ENCODE measurements around the gene AGTRAP. TPM values are rescaled to one million over a fixed set of nuclear protein-coding genes. Genes with fewer than 3 reads are reported as not detected.

The AGTRAP gene
- total RNA-seq, 2 donors from 2014 or later: 44.1 to 44.2 TPM

DNA sequence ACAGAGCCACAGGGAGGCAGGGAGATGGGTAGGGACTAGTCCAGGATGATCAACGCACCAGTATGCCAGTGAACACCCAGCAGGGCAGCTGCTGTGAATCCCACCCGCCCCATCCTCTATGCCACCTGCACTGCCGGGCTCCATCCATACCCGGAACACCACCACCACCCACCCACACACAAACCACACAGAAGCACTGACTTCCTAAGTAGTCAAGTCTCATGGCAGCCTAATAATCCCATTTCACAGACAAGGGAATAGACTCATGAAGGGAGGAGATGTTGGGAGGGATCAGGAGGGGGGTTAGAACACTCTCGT lies 38.1 kb upstream of the AGTRAP start:
- Histone ChIP-seq H3K27me3 (replicated peaks; ENCODE audit: insufficient read depth) (no peaks in the 10 kb centered on the region), H3K4me3 (no peak overlapping the region), H3K9me3 (no peaks in the 10 kb centered on the region), H3K36me3 (no peaks in the 10 kb centered on the region), H3K27ac (no peak overlapping the region), H3K4me1 (ENCODE audit: control insufficient read depth in 1 of 2, low read depth in 2 of 2) (peaks cover 11 to 25% of the 10 kb centered on the region in 2 donors)
- no peak for ATAC-seq (ENCODE audit: insufficient number of reproducible peaks, low FRiP score, low read depth)
- no peak for DNase-seq (ENCODE audit: low spot score)
- TF ChIP-seq, protein P1, sequence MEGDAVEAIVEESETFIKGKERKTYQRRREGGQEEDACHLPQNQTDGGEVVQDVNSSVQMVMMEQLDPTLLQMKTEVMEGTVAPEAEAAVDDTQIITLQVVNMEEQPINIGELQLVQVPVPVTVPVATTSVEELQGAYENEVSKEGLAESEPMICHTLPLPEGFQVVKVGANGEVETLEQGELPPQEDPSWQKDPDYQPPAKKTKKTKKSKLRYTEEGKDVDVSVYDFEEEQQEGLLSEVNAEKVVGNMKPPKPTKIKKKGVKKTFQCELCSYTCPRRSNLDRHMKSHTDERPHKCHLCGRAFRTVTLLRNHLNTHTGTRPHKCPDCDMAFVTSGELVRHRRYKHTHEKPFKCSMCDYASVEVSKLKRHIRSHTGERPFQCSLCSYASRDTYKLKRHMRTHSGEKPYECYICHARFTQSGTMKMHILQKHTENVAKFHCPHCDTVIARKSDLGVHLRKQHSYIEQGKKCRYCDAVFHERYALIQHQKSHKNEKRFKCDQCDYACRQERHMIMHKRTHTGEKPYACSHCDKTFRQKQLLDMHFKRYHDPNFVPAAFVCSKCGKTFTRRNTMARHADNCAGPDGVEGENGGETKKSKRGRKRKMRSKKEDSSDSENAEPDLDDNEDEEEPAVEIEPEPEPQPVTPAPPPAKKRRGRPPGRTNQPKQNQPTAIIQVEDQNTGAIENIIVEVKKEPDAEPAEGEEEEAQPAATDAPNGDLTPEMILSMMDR (IDR thresholded peaks at IDR 0.05): no peak

DNA sequence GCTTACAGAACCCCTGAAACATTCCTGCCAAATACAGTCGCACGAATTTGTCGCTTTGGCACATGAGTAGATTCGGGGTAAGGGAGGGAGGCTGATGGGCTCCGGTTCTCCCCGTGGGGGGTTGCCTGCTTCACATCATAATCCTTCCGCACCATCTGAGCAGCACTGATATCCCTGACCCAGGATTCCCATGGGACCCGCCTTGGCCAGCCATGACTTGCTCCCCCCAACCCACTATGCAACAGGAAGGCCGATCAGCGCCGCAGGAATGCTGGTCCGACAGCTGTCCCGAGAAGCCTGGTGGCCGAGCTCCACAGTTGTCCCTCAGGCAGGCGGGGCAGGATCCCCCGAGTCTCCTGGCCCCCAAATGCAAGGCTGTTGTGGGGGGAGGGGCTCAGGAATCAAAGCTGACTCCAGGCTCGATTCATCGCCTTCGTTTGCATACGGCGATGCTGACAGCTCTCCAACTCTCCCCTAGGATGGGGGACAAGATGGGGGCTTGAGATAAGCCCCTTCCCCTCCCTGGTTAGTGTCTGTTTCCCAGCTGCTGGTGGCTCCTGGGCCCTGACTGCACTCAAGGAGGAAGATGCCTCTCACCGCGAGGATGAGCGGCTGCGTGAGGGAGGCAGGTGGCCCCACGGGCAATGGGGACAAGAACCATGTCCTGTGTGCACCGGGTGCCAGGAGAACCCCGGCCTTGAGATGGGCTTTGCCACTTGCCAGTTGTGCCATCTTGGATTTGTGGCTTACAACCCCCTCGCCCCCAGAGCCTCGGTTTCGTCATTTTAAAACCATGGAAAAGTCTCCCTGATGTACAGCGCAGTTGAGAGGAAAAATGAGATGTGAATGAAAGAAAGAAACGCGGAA lies 35.1 kb upstream of the AGTRAP start:
- Histone ChIP-seq H3K36me3 (no peaks in the 10 kb centered on the region), H3K27ac (no peak overlapping the region), H3K27me3 (replicated peaks; ENCODE audit: insufficient read depth) (no peaks in the 10 kb centered on the region), H3K4me3 (peak overlapping the region; percentile 31), H3K4me1 (ENCODE audit: control insufficient read depth in 1 of 2, low read depth in 2 of 2) (peaks cover 5 to 13% of the 10 kb centered on the region in 2 donors), H3K9me3 (no peaks in the 10 kb centered on the region)
- DNase-seq (ENCODE audit: low spot score) (no peak), ATAC-seq (ENCODE audit: insufficient number of reproducible peaks, low FRiP score, low read depth) (no peak)
- TF ChIP-seq, protein P1 (IDR thresholded peaks at IDR 0.05): no peak

DNA sequence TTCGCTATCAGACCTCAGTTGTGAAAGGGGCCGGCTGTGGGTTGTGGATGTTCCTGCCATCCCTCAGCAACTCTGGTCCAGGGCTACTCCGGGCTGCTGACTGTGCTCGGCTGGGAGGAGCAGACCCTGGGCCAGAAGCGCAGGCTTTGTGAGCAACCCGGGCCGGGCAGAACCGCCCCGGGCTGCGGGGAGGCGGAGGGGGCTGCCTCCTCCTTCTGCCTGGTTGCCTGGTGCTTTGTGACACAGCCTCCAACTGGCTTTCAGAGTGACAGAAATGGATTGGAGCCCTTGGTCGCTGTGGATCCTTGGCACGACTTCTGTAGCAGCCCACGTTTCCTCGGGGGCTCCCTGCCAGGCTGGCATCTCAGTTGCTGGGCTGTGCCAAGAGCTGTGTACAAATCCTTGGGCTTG lies 34.4 kb upstream of the AGTRAP start:
- Histone ChIP-seq H3K4me3 (peak overlapping the region; percentile 31), H3K36me3 (no peaks in the 10 kb centered on the region), H3K27ac (no peak overlapping the region), H3K9me3 (no peaks in the 10 kb centered on the region), H3K27me3 (replicated peaks; ENCODE audit: insufficient read depth) (no peaks in the 10 kb centered on the region), H3K4me1 (ENCODE audit: control insufficient read depth in 1 of 2, low read depth in 2 of 2) (peaks cover 5 to 13% of the 10 kb centered on the region in 2 donors)
- no peak for ATAC-seq (ENCODE audit: insufficient number of reproducible peaks, low FRiP score, low read depth)
- no peak for DNase-seq (ENCODE audit: low spot score)
- TF ChIP-seq, protein P1 (IDR thresholded peaks at IDR 0.05): no peak

DNA sequence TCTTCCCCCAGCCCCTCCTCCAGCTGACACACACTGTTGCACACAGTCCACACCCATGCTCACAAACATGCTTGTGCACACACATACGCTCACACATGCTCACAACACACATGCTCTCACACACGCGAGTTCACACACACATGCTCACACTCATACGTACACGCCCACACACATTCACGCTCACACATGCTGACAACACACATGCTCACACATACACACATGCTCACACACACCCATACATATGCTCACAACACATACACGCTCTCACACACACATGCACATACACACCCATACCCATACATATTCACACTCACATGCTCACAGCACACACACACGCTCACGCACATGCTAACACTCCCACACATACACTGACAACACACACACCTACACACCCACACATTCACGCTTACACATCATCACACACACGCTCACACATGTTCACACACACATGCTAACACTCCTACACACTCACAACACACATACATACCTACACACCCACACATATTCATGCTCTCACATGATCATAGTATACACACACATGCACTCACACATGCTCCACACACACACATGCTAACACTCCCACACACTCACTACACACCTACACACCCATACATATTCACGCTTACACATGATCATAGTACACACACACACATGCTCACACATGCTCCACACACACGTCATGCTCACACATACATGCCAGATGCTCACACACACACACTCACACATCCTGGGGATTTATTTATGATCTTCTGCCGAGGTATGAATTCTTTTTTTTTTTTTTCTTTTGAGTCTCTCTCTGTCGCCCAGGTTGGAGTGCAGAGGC lies 33.7 kb upstream of the AGTRAP start:
- Histone ChIP-seq H3K4me1 (ENCODE audit: control insufficient read depth in 1 of 2, low read depth in 2 of 2) (peaks cover 5 to 13% of the 10 kb centered on the region in 2 donors), H3K27me3 (replicated peaks; ENCODE audit: insufficient read depth) (no peaks in the 10 kb centered on the region), H3K27ac (no peak overlapping the region), H3K4me3 (no peak overlapping the region), H3K9me3 (no peaks in the 10 kb centered on the region), H3K36me3 (no peaks in the 10 kb centered on the region)
- ATAC-seq (ENCODE audit: insufficient number of reproducible peaks, low FRiP score, low read depth): no peak
- DNase-seq (ENCODE audit: low spot score): no peak
- TF ChIP-seq, protein P1 (IDR thresholded peaks at IDR 0.05): no peak
